DMS53 treated with DMSO at 0.1 percent for 48 hours (cell line): ENCODE measurements around the gene UNC5A.
A peak's percentile ranks its signal among the peaks of the same experiment; 100 is the strongest.

Source experiments
- DNase-seq: peaks from one replicate; lab custom pipeline; 2025; ENCODE audit not compliant: unreplicated experiment; lab: John Stamatoyannopoulos, UW

Gene UNC5A

DNA sequence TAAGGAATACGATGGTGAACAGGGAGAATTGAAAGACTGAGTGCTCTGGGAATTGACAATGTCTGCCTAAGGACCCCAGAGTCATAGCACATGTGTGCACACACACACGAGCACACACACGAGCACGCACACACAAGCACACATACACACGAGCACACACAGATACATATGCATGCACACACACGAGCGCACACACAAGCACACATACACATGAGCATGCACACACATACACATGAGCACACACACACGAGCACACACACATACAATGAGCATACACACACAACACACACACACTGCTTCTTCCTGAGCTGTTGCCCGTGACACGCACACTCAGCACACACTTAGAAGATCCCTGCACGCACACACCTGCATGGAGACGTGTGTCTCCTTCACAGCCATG is 10.9 kb upstream of the UNC5A start:
- DNase-seq, result no peak

- no peak for DNase-seq
Observed at GRCh38 chr5:176800024-176800423, 10.3 kb upstream of the UNC5A start.

DNA sequence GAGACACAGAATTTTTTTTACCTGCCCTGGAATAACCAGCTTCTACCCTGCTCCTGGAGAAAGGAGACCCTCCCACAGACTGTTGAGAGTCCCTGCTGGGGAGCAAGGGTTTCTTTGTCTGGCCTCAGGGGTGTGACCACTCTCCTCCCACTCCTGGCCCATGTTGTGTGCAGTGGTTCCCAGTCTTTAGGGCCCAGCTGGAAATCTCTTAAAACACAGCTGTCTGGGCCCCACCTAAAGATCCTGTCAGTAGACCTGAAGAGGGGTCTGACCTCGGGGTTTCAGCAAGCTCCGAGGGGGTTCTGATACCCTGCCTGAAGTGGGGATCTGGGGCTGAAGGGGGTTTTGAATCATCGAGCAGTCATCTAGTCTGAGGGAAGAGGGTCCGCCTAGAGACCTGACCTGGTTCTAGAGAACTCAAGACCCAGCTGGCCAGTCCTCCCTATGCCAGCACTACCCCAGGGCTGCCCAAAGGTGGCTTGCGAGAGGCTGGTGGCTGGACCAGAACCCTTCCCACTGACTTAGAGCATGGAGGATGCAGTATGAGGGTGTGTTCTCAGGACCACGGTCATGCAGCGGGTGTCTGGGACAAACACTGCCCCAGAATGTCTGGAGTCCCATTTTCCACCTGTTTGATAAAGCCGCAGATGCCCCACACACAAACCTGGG is 8.1 kb upstream of the UNC5A start:
- no peak for DNase-seq

DNA sequence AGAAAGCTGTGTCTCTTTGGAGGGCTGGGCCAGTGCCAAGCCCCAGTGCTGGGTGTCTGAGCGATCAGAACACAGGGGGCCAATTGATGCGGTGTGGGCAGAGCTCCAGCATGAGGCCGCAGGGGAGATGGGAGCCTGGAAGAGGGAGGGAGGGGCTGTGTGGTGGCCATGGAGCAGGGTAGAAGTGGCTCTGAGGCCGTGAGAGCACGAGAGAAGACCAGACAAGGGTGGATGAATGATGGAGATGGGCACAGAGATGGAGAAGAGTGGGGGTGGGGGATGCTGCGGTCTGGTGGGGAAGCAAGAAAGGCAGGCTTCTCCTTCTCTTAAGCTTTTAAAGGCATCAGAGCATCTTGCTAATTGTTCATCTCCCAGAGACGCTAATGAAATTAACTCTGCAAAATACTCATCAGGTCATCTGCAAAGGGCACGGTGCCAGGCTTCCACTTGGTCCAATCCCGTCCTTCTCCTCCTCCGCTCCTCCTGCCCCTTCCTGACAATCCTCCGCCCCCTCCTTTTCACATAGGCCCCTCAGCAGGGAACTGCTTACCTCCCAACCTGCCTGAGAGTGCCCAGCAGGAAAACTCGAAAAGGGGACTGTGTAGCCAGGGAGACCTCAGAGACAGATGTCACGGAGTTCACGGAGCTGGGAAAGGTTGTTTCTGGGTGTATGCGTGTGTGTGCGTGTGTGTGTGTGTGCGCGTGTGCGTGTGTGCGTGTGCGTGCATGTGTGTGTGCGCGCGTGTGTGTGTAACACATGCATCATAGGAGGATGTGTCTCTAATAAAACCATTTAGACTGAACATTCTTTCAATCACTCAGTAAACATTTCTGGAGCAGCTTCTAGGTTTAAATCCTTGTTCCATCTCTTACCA is 7.1 kb upstream of the UNC5A start:
- no peak for DNase-seq

GRCh38 chr5:176803943-176804498 is 6.3 kb upstream of the UNC5A start:
- DNase-seq, result no peak

DNA sequence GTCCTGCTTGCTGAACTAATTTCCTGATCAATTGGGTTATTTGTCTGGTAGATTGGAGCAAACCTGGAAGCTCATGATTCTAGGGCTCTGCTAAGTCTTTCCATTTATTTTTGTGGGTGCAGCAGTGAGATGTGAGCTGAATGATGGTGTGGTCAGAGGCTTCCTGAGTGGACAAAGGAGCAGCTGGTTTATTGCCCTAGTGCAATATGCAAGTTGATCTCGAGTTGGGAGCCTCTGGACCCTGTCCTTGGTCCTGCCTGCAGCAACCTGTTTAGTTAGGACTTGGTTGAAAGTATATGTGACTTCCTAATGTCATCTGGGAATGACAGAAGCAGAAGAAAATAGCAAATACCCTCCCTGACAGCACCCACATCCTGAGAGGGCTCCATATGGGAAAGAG is 4.2 kb upstream of the UNC5A start:
- no peak for DNase-seq

DNA sequence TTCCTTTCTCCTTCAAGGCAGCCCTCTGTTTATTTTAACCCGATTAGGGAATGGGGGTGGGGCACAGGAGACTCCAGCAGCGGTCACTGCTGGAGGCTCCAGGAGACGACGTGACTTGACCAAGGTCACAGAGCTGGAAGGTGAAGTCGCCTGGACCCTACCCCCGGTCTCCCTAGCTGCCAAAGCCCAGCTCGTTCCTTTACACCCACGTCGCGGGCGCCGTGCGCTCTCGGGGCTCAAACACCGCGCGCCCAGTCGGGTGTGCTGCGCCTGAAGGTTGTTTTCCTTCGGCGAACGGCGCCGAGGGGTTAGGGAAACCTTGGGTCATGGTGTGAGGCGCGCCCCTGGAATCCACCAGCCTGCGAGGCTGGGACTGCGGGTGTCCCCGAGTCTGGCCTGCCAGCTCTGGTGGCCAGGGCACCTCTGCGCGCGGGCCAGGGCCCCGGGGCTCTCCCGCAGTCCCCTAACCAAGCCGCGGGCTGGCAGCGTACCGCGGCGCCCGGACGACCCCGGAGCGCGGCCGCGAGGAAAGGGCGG is 747 bp upstream of the UNC5A start:
- no peak for DNase-seq

DNA sequence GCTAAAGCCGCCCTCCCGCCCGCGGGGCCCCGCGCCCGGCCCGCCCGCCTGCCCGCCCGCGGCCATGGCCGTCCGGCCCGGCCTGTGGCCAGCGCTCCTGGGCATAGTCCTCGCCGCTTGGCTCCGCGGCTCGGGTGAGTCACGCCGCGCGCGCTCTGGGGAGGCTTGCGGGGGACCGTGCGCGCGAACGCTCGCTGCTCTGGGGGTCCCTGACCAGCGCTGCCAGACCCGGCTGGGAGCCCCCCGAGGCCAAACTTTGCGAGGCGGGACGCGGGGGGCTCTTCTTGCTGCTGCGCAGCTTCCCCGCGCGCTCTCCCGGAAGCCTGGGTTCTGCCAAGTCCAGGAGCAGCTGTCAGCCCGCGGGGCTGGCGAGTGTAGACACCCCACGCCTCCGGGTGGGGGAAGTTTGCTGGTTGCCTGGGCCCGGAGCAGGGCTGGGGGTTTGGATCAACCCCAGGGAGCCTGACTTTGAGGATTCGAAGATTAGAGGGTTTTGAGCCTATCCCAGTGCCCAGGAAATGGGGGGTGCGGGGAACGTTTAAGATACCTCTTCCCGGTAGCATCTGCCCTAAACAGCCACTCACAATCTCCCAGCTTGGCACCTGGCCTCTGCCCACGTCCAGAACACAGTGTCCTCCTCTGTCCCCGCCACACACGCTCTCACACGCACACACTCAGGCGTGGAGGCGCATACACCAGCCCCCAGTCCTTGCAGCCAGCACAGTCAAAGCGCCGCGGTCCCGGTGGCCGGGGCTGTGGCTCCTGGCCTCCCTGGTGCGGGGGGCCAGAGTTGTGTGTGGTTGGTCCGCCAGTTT is 535 bp downstream of the UNC5A start:
- DNase-seq, result peak; percentile 33

- peak; percentile 34 for DNase-seq
Observed at GRCh38 chr5:176812269-176813259, 2.2 kb downstream of the UNC5A start.

GRCh38 chr5:176813587-176814312 is 3.4 kb downstream of the UNC5A start:
- DNase-seq, result no peak

GRCh38 chr5:176814313-176814685 is 3.9 kb downstream of the UNC5A start:
- DNase-seq, result no peak

DNA sequence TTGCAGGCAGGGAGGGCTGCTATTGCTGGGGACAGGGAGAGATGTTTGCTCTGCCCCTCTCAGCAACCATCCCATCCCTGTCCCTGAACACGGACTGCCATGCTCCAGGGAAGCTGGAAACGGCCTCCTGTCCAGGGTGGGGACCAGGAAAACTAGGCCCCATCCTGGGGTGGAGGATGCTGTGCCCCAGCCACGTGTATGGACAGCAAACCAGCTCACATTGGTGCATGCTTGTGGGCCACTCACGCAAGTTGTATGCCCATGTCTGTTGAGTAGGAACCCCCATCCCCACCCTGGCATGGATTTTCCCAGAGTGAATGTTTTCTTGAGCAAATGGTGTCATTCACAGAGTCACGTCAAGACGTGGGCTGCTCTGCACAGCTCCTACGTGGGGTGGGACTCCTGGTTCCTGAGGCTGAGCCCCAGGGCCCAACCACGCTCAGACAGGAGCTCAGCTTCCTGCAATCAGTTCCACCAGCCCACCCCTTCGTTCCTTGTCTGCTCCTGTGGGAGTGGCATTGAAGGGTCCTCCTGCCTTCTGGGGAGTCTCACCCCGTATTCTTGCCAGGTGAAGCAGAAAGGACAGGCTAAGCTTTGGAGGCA is 4.6 kb downstream of the UNC5A start:
- no peak for DNase-seq

- peak; percentile 82 for DNase-seq
Observed at GRCh38 chr5:176816043-176816745, 5.8 kb downstream of the UNC5A start.

- peak; percentile 53 for DNase-seq
Observed at GRCh38 chr5:176816791-176817347, 6.5 kb downstream of the UNC5A start.

DNA sequence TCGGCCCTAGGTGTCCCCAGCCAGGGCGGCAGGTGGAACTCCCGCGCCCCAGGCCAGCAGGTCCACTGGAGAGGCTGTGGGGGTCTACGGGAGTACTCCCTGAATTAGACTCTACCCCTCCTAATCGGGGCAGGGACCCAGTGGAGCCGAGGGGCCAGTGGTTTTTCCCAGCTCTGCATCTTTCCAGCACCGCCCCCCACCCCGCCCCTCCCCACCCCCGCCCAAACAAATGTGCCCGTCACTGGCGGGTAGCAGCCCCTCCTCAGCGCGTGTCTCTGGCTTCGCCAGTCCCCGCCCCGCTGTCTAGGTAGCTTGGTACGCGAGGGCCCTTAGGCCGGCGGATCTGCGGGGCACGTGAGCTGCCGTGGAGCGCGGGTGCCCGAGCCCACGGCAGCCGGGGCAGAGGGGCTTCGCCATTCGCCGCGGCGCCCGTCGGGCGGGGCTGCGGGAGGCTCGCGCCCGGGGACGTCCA is 7.0 kb downstream of the UNC5A start:
- DNase-seq, result peak; percentile 62

DNA sequence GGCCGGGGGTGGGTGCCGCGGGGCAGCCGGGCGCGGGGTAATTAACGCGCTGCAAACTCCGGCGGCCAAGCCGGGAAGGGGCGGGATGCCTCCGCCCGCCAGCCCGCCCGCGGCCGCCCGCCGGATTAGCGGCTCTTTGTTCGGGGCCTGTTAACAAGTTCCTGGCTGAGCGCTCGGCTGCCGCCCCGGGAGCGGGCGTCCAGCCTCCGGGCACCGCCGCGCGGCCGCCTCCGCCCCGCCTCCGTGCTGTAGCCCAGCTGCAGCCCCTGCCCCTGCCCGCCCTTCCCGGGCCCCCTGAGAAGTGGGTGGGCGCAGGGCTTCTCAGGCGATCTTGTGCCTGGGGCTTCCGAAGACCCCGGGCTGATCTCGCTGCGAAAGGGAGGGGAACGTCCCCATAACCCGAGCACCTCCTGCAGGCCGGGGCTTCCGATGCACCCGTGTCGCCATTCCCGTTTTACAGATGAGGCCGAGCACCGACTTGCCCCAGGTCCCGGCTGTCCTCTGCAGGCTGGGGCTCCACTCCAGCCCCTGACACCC is 7.5 kb downstream of the UNC5A start:
- DNase-seq, result peak; percentile 84

DNA sequence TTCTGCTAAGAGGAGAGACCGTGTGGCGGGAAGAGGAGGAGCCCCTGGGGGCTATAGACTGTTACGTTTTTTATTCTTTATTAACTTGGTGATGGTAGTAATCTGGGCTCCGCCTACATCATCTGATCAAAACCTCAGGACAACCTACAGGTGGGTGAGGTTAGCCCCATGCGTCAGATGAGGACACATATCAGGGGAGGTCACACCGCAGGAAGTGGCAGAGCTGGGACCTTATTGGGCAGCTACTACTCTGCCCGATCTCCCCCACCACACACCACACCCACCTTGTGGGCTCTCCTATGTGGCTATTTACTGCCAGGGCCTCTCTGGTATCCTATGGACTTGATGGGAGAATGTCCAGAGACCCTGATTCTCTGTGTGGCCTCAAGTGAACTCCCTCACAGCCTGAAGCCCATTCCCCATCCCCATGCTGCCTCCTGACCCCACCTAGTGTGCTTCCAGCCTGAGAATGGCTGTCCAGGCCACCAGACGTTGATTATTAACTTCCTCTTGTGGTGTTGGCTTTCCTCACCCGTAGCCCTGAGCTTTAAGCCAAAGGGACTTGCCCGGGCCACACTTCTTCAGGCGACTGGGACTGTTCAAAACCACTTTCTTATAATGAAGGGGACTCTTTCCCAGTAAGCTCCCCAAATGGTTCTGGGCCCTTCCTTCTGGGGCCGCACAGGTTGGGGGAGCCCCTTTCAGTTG is 8.2 kb downstream of the UNC5A start:
- DNase-seq, result peak; percentile 84
